IMR-90 (cell line): ENCODE data around the gene GATD1. TPM values are rescaled to one million over a fixed set of nuclear protein-coding genes. Genes with fewer than 3 reads are reported as not detected.

Experiments
- ATAC-seq: fragments of 200-7000 bp; cut with Tn5 transposase; 2 replicates; pipeline ENCODE4 v1.9.1; 2020; ENCODE audit warnings: low read depth, mild to moderate bottlenecking, moderate library complexity
- BruUV-seq: library from RNA; stranded (reverse); fragments of 400-500 nt; replicated peaks from 2 replicates; lab custom pipeline; 2021; lab: Mats Ljungman, UMichigan
- CTCF ChIA-PET: fragments of 300-600 bp; formaldehyde crosslinking; extraction: SDS; loops from one replicate; lab custom pipeline; 2021; ENCODE audit warnings: antibody characterized with exemption; lab: Yijun Ruan, JAX
- POLR2A ChIA-PET: fragments of 300-600 bp; sonication (Branson Sonifier 250); formaldehyde crosslinking; loops from one replicate; lab custom pipeline; 2022; ENCODE audit warnings: antibody characterized with exemption; ENCODE audit not compliant: unreplicated experiment; lab: Charles Lee
- DNase-seq: peaks from one replicate; pipeline ENCODE4 v3.0.0; 2013
- H2AFZ ChIP-seq: replicated peaks from 2 replicates; pipeline ENCODE3; 2013; ENCODE audit warnings: low read length, mild to moderate bottlenecking; ENCODE audit not compliant: poor library complexity
- H2AK5ac ChIP-seq: 2 replicates; pipeline ENCODE4 v1.6.1; 2013; ENCODE audit warnings: low read depth, low read length, inconsistent platforms
- H2AK9ac ChIP-seq: replicated peaks from 2 replicates; pipeline ENCODE3; 2013; ENCODE audit warnings: mild to moderate bottlenecking, low read depth, low read length, moderate library complexity; ENCODE audit not compliant: poor library complexity
- H2BK120ac ChIP-seq: 2 replicates; pipeline ENCODE4 v1.6.1; 2013; ENCODE audit warnings: low read depth, low read length, inconsistent platforms
- H2BK15ac ChIP-seq: 3 replicates; pipeline ENCODE4 v1.6.1; 2013; ENCODE audit warnings: low read depth, low read length, inconsistent platforms
- H2BK20ac ChIP-seq: 2 replicates; pipeline ENCODE4 v1.6.1; 2013; ENCODE audit warnings: low read depth, mild to moderate bottlenecking, inconsistent platforms, low read length, moderate library complexity
- H2BK5ac ChIP-seq: 2 replicates; pipeline ENCODE4 v1.6.1; 2013; ENCODE audit warnings: mild to moderate bottlenecking, low read depth, low read length, inconsistent platforms; ENCODE audit not compliant: poor library complexity, severe bottlenecking
- H3K14ac ChIP-seq: replicated peaks from 2 replicates; pipeline ENCODE4 v1.6.1; 2013; ENCODE audit warnings: low read depth, low read length, inconsistent platforms
- H3K18ac ChIP-seq: 2 replicates; pipeline ENCODE4 v1.6.1; 2013; ENCODE audit warnings: low read depth, low read length, control low read depth
- H3K23ac ChIP-seq: 2 replicates; pipeline ENCODE4 v1.6.1; 2013; ENCODE audit warnings: low read depth, low read length, inconsistent platforms
- H3K27ac ChIP-seq: 2 replicates; pipeline ENCODE4 v1.5.1; 2013; ENCODE audit warnings: mild to moderate bottlenecking, control low read depth, low read length; ENCODE audit not compliant: insufficient read depth
- H3K27me3 ChIP-seq: 2 replicates; pipeline ENCODE4 v1.6.1; 2013; ENCODE audit warnings: low read length; ENCODE audit not compliant: control insufficient read depth, insufficient read depth
- H3K36me3 ChIP-seq: 2 replicates; pipeline ENCODE4 v1.6.1; 2013; ENCODE audit warnings: low read length, mixed read lengths; ENCODE audit not compliant: control insufficient read depth, insufficient read depth
- H3K4ac ChIP-seq: 2 replicates; pipeline ENCODE4 v1.6.1; 2013; ENCODE audit warnings: low read depth, low read length, inconsistent platforms
- H3K4me1 ChIP-seq: 2 replicates; pipeline ENCODE4 v1.6.1; 2013; ENCODE audit warnings: low read length, mixed read lengths; ENCODE audit not compliant: control insufficient read depth, insufficient read depth
- H3K4me2 ChIP-seq: 2 replicates; pipeline ENCODE4 v1.6.1; 2013; ENCODE audit warnings: low read depth, mild to moderate bottlenecking, control low read depth, low read length, moderate library complexity
- H3K4me3 ChIP-seq: 2 replicates; pipeline ENCODE4 v1.5.1; 2013; ENCODE audit warnings: low read depth, mild to moderate bottlenecking, control low read depth, low read length, moderate library complexity; ENCODE audit not compliant: insufficient read depth
- H3K56ac ChIP-seq: 2 replicates; pipeline ENCODE4 v1.6.1; 2013; ENCODE audit warnings: low read length, inconsistent platforms; ENCODE audit not compliant: insufficient read depth; ENCODE audit errors: extremely low read depth
- H3K79me1 ChIP-seq, 2 experiments: 2 replicates each; pipeline ENCODE4 v1.6.1; 2013; ENCODE audit warnings: low read length in 2 of 2, inconsistent platforms in 1 of 2, low read depth in 1 of 2
- H3K9ac ChIP-seq: 2 replicates; pipeline ENCODE4 v1.6.1; 2013; ENCODE audit warnings: low read depth, low read length, control low read depth
- H3K9me1 ChIP-seq: 2 replicates; pipeline ENCODE4 v1.6.1; 2013; ENCODE audit warnings: low read length, inconsistent platforms; ENCODE audit not compliant: insufficient read depth
- H3K9me3 ChIP-seq: 2 replicates; pipeline ENCODE4 v1.6.1; 2013; ENCODE audit warnings: low read length; ENCODE audit not compliant: control insufficient read depth, insufficient read depth
- H4K20me1 ChIP-seq: 2 replicates; pipeline ENCODE4 v1.6.1; 2013; ENCODE audit warnings: low read length, inconsistent platforms; ENCODE audit not compliant: insufficient read depth
- H4K5ac ChIP-seq: 2 replicates; pipeline ENCODE4 v1.6.1; 2013; ENCODE audit warnings: mild to moderate bottlenecking, low read depth, low read length, control low read depth
- H4K8ac ChIP-seq, 2 experiments: 2 replicates each; pipeline ENCODE4 v1.6.1; 2013; ENCODE audit warnings: low read depth in 2 of 2, low read length in 2 of 2, control low read depth in 1 of 2, inconsistent platforms in 1 of 2
- H4K91ac ChIP-seq: 2 replicates; pipeline ENCODE4 v1.6.1; 2013; ENCODE audit warnings: low read depth, low read length, inconsistent platforms; ENCODE audit not compliant: insufficient read depth
- MAFK ChIP-seq: IDR thresholded peaks from 2 replicates; pipeline ENCODE4 v1.6.1; 2012; ENCODE audit warnings: low read depth, low read length, improper control_type of control experiment
- NFE2L2 ChIP-seq: fragments of 150-350 bp; IDR thresholded peaks from 2 replicates; pipeline ENCODE4 v1.6.1; 2016; ENCODE audit warnings: low read depth, mild to moderate bottlenecking, low read length
- RFX5 ChIP-seq: IDR thresholded peaks from 2 replicates; pipeline ENCODE4 v1.8.0; 2012; ENCODE audit warnings: low read depth, mild to moderate bottlenecking, low read length, moderate library complexity
- WGBS, 2 experiments: methylation state at CpG; one replicate each; pipeline versions ENCODE4 v1.1.5 to v1.1.7; 2013; ENCODE audit warnings: missing lambda C conversion rate in 2 of 2; ENCODE audit not compliant: insufficient read length in 1 of 2; ENCODE audit errors: extremely low coverage in 2 of 2; 5-methylcytosine and 5-hydroxymethylcytosine counted together
- dilution Hi-C: fragments of 300-500 bp; cut with HindIII; formaldehyde crosslinking; loops from one replicate; pipeline ENCODE4 v1.14.3; 2018; ENCODE audit warnings: low sequenced_read_pairs; ENCODE audit not compliant: unreplicated experiment
- in situ Hi-C: fragments of 300-500 bp; cut with MboI; formaldehyde crosslinking; loops from 3 replicates; pipeline ENCODE4 v1.14.3; 2019; ENCODE audit warnings: low sequenced_read_pairs, inconsistent platforms, mixed read lengths
- intact Hi-C: fragments of 100-400 bp; cut with micrococcal nuclease; formaldehyde crosslinking; loops from 2 replicates; pipeline ENCODE4 v1.10.0; 2022
- polyA plus RNA-seq, 3 experiments: library from polyadenylated mRNA; depleted of rRNA; stranded (reverse); fragments of >200 nt; gene quantifications; 2 replicates each; pipeline ENCODE4 v1.2.3, GENCODE V29; 2012; ENCODE audit warnings: low replicate concordance in 1 of 3
- total RNA-seq: library from RNA; depleted of rRNA; stranded (reverse); fragments of >200 nt; gene quantifications from 2 replicates; pipeline ENCODE4 v1.2.3, GENCODE V29; 2012

GATD1 gene
- total and polyA plus RNA-seq, 2 of the 4 experiments (the other 2 are of a cell fraction): 3.0 to 52.5 TPM

DNA sequence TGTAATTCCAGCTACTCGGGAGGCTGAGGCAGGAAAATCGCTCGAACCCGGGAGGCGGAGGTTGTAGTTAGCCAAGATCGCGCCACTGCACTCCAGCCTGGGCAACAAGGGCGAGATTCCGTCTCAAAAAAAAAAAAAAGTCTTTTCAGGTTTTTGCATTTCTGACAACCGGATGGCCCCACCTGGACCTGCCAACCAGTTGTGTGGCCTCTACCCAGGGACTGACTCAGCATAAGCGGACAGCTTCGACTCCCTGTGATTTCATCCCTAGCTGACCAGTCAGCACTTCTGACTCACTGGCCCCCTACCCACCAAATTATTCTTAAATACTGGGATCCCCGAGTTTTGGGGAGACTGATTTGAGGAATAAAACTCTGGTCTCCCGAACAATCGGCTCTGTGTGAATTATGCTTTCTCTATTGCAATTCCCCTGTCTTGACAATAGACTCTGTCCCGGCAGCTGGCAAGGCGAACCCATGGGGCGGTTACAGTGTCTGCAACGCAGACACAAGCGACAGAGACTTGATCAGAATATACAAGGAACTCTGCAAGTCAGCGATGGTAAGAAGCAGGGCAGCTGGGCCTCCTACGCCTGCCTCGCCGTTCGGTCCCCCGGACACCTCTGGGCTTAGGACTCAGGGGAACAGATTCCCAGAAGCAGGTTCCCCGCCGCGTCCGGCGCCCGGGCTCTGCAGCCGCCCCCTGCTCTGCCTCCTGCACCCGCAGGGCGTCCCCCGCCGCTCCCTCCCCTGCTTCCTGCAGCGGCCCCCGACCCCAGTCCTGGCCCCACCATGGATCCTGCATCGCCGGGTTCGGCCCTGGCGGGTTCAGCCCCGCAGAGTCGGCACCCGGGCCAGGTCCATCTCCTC is 30.8 kb downstream of the GATD1 start:
- 6% methylated on average over 18 of the region's 46 CpGs; no CpG with 5 or more reads in 1 of the 2 experiments for WGBS, 2 experiments
- H3K9ac ChIP-seq: peak overlapping the region; percentile 65
- peak; percentile 33 for ATAC-seq

More for the DNA sequence above, 30.8 kb downstream of the GATD1 start:
- H2AK5ac ChIP-seq: no peak overlapping the region
- no peak overlapping the region for H4K5ac ChIP-seq
- no peak overlapping the region; the same call in 1 of the 2 replicates for H3K4ac ChIP-seq
- H2AK9ac ChIP-seq: peak overlapping the region; percentile 42
- no peaks in the 10 kb centered on the region for H3K27me3 ChIP-seq
- peak overlapping the region; percentile 100 for H3K4me3 ChIP-seq
- H2BK5ac ChIP-seq: no peak overlapping the region
- dilution Hi-C loops (no loop called here), intact Hi-C loops (loop anchor here (1.0 kb wide), 1 partner anchor 51 kb away; the partner anchor contains the start of genes DEAF1 and TMEM80), in situ Hi-C loops (no loop called here)
- peak overlapping the region; percentile 98 for H2AFZ ChIP-seq
- H3K27ac ChIP-seq: peak overlapping the region; percentile 38; the same call in 1 of the 2 replicates
- H2BK20ac ChIP-seq: no peak overlapping the region
- no peak overlapping the region for H3K18ac ChIP-seq
- peak overlapping the region; percentile 39 to 57; a peak in 2 of 4 replicates for H4K8ac ChIP-seq
- H3K4me2 ChIP-seq: peak overlapping the region; percentile 76
- peak overlapping the region; percentile 45; the same call in 1 of the 2 replicates for H3K14ac ChIP-seq
- CTCF ChIA-PET: interaction anchor here (0.6 to 1.9 kb wide), 3 partner anchors 9 to 512 kb away, joined by 3 to 5 read pairs (median 4); no protein-coding TSS in a partner anchor
- no peaks in the 10 kb centered on the region for H3K9me3 ChIP-seq
- peak; percentile 24 for DNase-seq
- no peak overlapping the region for H2BK15ac ChIP-seq
- H3K36me3 ChIP-seq: no peaks in the 10 kb centered on the region; the same call in 1 of the 2 replicates
- no peak overlapping the region for H4K91ac ChIP-seq
- peak overlapping the region; percentile 87 for H3K23ac ChIP-seq
- peaks cover 11% of the 10 kb centered on the region for H3K4me1 ChIP-seq
- H2BK120ac ChIP-seq: no peak overlapping the region
- H4K20me1 ChIP-seq: peaks cover 28% of the 10 kb centered on the region
- H3K79me1 ChIP-seq: peaks cover 14 to 39% of the 10 kb centered on the region in 2 experiments; a peak in 3 of 4 replicates
- POLR2A ChIA-PET: no interaction called here
- BruUV-seq: no TSS peak
- H3K56ac ChIP-seq: peak overlapping the region; percentile 33; the same call in 1 of the 2 replicates
- TF ChIP-seq RFX5 (no peak), NFE2L2 (0 out of 2 replicates have a peak, but pooled peaks have one; percentile 9), MAFK (peak; percentile 76)
- H3K9me1 ChIP-seq: peaks cover 18% of the 10 kb centered on the region
